ENCODE results near the gene OSBPL5. TPM values are rescaled to one million over a fixed set of nuclear protein-coding genes. Genes with fewer than 3 reads are reported as not detected.
A peak's percentile ranks its signal among the peaks of the same experiment; 100 is the strongest.

OSBPL5 gene
- polyA plus RNA-seq, 2 of the 4 experiments (the other 2 are of a cell fraction), result 1.6 to 4.6 TPM

DNA sequence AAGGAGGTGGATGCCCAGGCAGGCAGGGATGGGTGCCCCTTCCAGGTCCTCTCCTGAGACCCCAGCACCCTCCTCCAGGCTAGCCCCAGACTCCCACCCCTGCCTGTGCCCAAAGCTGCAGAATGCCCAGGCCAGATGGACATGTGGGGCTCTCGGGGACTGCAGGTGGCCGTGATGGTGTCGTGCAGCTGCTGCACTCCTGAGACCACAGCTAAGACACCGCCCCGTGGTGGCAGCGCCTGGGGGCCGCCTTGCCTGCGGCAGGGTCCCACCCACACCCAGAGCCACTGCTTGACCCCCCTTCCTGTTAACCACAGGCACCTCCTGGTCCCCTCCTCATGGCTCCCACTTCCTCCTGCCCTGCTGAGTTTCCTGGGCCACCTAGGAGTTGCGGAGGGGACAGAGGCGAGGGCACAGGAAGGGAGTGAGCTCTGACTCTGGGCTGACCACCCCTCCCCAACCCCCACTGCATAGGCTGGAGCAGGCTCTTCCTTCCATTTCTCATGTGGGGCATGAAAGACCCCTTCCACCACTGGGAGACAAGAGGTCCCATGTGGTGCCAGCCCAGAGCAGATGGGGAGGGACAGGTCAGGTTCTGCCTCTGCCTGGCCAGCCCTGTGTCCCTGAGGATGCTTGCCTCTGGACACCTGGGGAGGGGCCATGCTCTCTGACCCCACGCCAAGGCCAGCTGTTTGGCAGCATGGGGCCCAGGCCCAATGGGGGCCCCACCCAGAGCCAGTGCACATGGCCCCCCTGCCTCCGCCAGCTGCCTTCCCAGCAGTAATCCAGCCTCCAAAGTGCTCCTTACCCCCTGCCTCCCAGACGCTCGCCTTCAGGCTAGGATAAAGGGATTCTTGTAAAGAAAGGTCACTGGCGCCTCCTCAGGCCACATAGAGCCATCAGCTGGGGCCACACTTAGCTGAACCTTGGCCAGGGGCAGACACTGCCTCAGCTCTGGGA, 29.3 kb downstream of the OSBPL5 start:
- no peak for FAIRE-seq
- Histone ChIP-seq H3K27ac (no peak overlapping the region), H3K9me3 (no peaks in the 10 kb centered on the region), H3K4me3 (no peak overlapping the region), H3K4me1 (no peaks in the 10 kb centered on the region), H3K4me2 (no peak overlapping the region)
- 85% methylated on average over 12 of the region's 15 CpGs for WGBS (ENCODE audit: missing lambda C conversion rate)
- ATAC-seq, result peak in 1 of 2 experiments; percentile 66; a peak in 3 of 6 replicates
- ChIA-PET CTCF (interaction anchor here (1.2 to 1.3 kb wide), 2 partner anchors 11 to 44 kb away, joined by 3 read pairs; no protein-coding TSS in a partner anchor), POLR2A (no interaction called here)
- TF ChIP-seq ESRRA (IDR thresholded peaks at IDR 0.05; ENCODE audit: borderline replicate concordance, low read length), result no peak
- 0 out of 5 replicates have a peak, but pooled peaks of 1 of the 2 experiments have one; percentile 10 for TF ChIP-seq RAD21 (conservative IDR thresholded peaks at IDR 0.05 in 1 of 2, IDR thresholded peaks at IDR 0.05 in 1 of 2)
- no peak for DNase-seq (ENCODE audit: low read depth in 1 of 2, low spot score in 1 of 2)

GRCh38 chr11:3134651-3135480, 30.2 kb downstream of the OSBPL5 start:
- ChIA-PET POLR2A (no interaction called here), CTCF (interaction anchor here (1.2 to 1.3 kb wide), 2 partner anchors 12 to 44 kb away, joined by 3 read pairs; no protein-coding TSS in a partner anchor)
- no peaks in the 10 kb centered on the region for H3K9me3 ChIP-seq
- DNase-seq (ENCODE audit: low read depth in 1 of 2, low spot score in 1 of 2), result no peak
- H3K27ac ChIP-seq, result no peak overlapping the region
- no peak overlapping the region for H3K4me2 ChIP-seq
- WGBS (ENCODE audit: missing lambda C conversion rate), result 87% methylated on average over 22 of the region's 27 CpGs
- no peak for ATAC-seq
- no peak for TF ChIP-seq PHF8 (IDR thresholded peaks at IDR 0.05; ENCODE audit: borderline replicate concordance, low read depth)
- TF ChIP-seq GATA3 (IDR thresholded peaks at IDR 0.05; ENCODE audit: borderline replicate concordance), result no peak
- TF ChIP-seq NFE2L2 (conservative IDR thresholded peaks at IDR 0.05; ENCODE audit: low read length), result no peak
- TF ChIP-seq BHLHE40 (IDR thresholded peaks at IDR 0.05; ENCODE audit: low read depth, low read length), result no peak
- TF ChIP-seq FOSB (CRISPR knock-in tag; IDR thresholded peaks at IDR 0.05), result no peak
- no peak for TF ChIP-seq CHD4 (IDR thresholded peaks at IDR 0.05; ENCODE audit: borderline replicate concordance)
- TF ChIP-seq FOSL2 (IDR thresholded peaks at IDR 0.05), result no peak
- no peak for TF ChIP-seq FOSL2 (CRISPR knock-in tag; IDR thresholded peaks at IDR 0.05)
- TF ChIP-seq ZC3H11A (IDR thresholded peaks at IDR 0.05), result no peak
- no peak for TF ChIP-seq CBX2 (IDR thresholded peaks at IDR 0.05; ENCODE audit: borderline replicate concordance, low read depth)
- no peak for TF ChIP-seq RCOR1 (IDR thresholded peaks at IDR 0.05; ENCODE audit: low read depth, low read length)
- no peaks in the 10 kb centered on the region for H3K4me1 ChIP-seq
- no peak overlapping the region for H3K4me3 ChIP-seq
- no peak for FAIRE-seq

- TF ChIP-seq JUN (IDR thresholded peaks at IDR 0.05), result no peak
- no peak for TF ChIP-seq EHF (CRISPR knock-in tag; IDR thresholded peaks at IDR 0.05)
- no peak for TF ChIP-seq MAZ (IDR thresholded peaks at IDR 0.05; ENCODE audit: borderline replicate concordance, low read depth, low read length)
- TF ChIP-seq KDM5A (IDR thresholded peaks at IDR 0.05), result no peak
- no peak for TF ChIP-seq JUNB (IDR thresholded peaks at IDR 0.05)
- no peak for TF ChIP-seq ELK1 (IDR thresholded peaks at IDR 0.05; ENCODE audit: low read depth, low read length)
- TF ChIP-seq FOSL2 (IDR thresholded peaks at IDR 0.05), result no peak
- no peak for TF ChIP-seq FOSL2 (CRISPR knock-in tag; IDR thresholded peaks at IDR 0.05)
- TF ChIP-seq HOXA7 (CRISPR knock-in tag; IDR thresholded peaks at IDR 0.05), result no peak
- TF ChIP-seq HOXB5 (CRISPR knock-in tag; IDR thresholded peaks at IDR 0.05), result no peak
- TF ChIP-seq, protein P1, sequence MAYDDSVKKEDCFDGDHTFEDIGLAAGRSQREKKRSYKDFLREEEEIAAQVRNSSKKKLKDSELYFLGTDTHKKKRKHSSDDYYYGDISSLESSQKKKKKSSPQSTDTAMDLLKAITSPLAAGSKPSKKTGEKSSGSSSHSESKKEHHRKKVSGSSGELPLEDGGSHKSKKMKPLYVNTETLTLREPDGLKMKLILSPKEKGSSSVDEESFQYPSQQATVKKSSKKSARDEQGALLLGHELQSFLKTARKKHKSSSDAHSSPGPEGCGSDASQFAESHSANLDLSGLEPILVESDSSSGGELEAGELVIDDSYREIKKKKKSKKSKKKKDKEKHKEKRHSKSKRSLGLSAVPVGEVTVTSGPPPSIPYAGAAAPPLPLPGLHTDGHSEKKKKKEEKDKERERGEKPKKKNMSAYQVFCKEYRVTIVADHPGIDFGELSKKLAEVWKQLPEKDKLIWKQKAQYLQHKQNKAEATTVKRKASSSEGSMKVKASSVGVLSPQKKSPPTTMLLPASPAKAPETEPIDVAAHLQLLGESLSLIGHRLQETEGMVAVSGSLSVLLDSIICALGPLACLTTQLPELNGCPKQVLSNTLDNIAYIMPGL (CRISPR knock-in tag; IDR thresholded peaks at IDR 0.05; ENCODE audit: borderline replicate concordance), result no peak
- TF ChIP-seq BCL3 (IDR thresholded peaks at IDR 0.05), result no peak
- no peak for FAIRE-seq
- H3K4me3 ChIP-seq, result no peak overlapping the region
- H3K9me3 ChIP-seq, result no peaks in the 10 kb centered on the region
- H3K4me2 ChIP-seq, result no peak overlapping the region
- ATAC-seq, result no peak
- ChIA-PET CTCF (interaction anchor here (1.2 to 1.3 kb wide), 2 partner anchors 13 to 43 kb away, joined by 3 read pairs; no protein-coding TSS in a partner anchor), POLR2A (no interaction called here)
- no peak overlapping the region for H3K27ac ChIP-seq
- 89% methylated on average over 4 of the region's 4 CpGs for WGBS (ENCODE audit: missing lambda C conversion rate)
- DNase-seq (ENCODE audit: low read depth in 1 of 2, low spot score in 1 of 2), result no peak
- no peaks in the 10 kb centered on the region for H3K4me1 ChIP-seq
Measured at GRCh38 chr11:3134218-3134621, 30.9 kb downstream of the OSBPL5 start.
